HEK293T (cell line): ENCODE data around the gene CHRNA10.
"Not testable (repeated sequence)": the region's sequence is repeated elsewhere in the genome, so short reads cannot be mapped to it uniquely, and the experiment has no call there.

ENCODE experiments used
- CTCF ChIA-PET: fragments of 350-600 bp; formaldehyde crosslinking; extraction: SDS; loops from one replicate; lab custom pipeline; 2021; ENCODE audit warnings: antibody characterized with exemption, inconsistent platforms; lab: Yijun Ruan, JAX
- POLR2A ChIA-PET: fragments of 350-600 bp; formaldehyde crosslinking; extraction: SDS; loops from one replicate; lab custom pipeline; 2020; ENCODE audit warnings: antibody characterized with exemption, inconsistent platforms; lab: Yijun Ruan, JAX
- DNase-seq: peaks from one replicate; pipeline ENCODE4 v3.0.0; 2012; ENCODE audit warnings: mixed read lengths; ENCODE audit errors: extremely low spot score
- ARNT ChIP-seq: fragments of 450-650 bp; IDR thresholded peaks from 2 replicates; pipeline ENCODE4 v1.6.1; 2017; ENCODE audit warnings: mild to moderate bottlenecking
- BHLHE40 ChIP-seq: fragments of 450-650 bp; IDR thresholded peaks from 2 replicates; pipeline ENCODE4 v1.6.1; 2016; ENCODE audit warnings: mild to moderate bottlenecking, moderate library complexity, borderline replicate concordance
- CTBP1 ChIP-seq: fragments of 450-650 bp; IDR thresholded peaks from 2 replicates; pipeline ENCODE4 v1.6.1; 2016; ENCODE audit warnings: borderline replicate concordance
- ELF4 ChIP-seq: fragments of 450-650 bp; IDR thresholded peaks from 2 replicates; pipeline ENCODE4 v1.6.1; 2017; ENCODE audit warnings: antibody characterized with exemption
- FOXA1 ChIP-seq: fragments of 450-650 bp; IDR thresholded peaks from 2 replicates; pipeline ENCODE4 v1.6.1; 2016; ENCODE audit warnings: mild to moderate bottlenecking
- FOXK2 ChIP-seq: fragments of 450-650 bp; IDR thresholded peaks from 2 replicates; pipeline ENCODE4 v1.6.1; 2016; ENCODE audit warnings: mild to moderate bottlenecking
- FOXM1 ChIP-seq: fragments of 450-650 bp; IDR thresholded peaks from 2 replicates; pipeline ENCODE4 v1.6.1; 2017; ENCODE audit warnings: mild to moderate bottlenecking, borderline replicate concordance
- HDGF ChIP-seq: fragments of 450-650 bp; IDR thresholded peaks from 2 replicates; pipeline ENCODE4 v1.6.1; 2017; ENCODE audit warnings: antibody characterized with exemption, borderline replicate concordance
- L3MBTL2 ChIP-seq: fragments of 450-650 bp; conservative IDR thresholded peaks from 2 replicates; pipeline ENCODE4 v1.6.1; 2016; ENCODE audit warnings: mild to moderate bottlenecking
- LEF1 ChIP-seq: fragments of 450-650 bp; IDR thresholded peaks from 2 replicates; pipeline ENCODE4 v1.6.1; 2017; ENCODE audit warnings: mild to moderate bottlenecking, borderline replicate concordance
- NFRKB ChIP-seq: fragments of 450-650 bp; IDR thresholded peaks from 2 replicates; pipeline ENCODE4 v1.6.1; 2016; ENCODE audit warnings: mild to moderate bottlenecking, moderate library complexity
- PKNOX1 ChIP-seq: fragments of 450-650 bp; IDR thresholded peaks from 2 replicates; pipeline ENCODE4 v1.6.1; 2016
- SP1 ChIP-seq: fragments of 450-650 bp; IDR thresholded peaks from 2 replicates; pipeline ENCODE4 v1.6.1; 2017
- SUZ12 ChIP-seq: fragments of 450-650 bp; IDR thresholded peaks from 2 replicates; pipeline ENCODE4 v1.6.1; 2016; ENCODE audit warnings: mild to moderate bottlenecking
- TARDBP ChIP-seq: fragments of 450-650 bp; IDR thresholded peaks from 2 replicates; pipeline ENCODE4 v1.6.1; 2016
- ZNF384 ChIP-seq: fragments of 450-650 bp; IDR thresholded peaks from 2 replicates; pipeline ENCODE4 v1.6.1; 2016

Gene CHRNA10

GRCh38 chr11:3644817-3645235, 26.4 kb downstream of the CHRNA10 start, which contains the start of gene ART1:
TSS of gene ART1 (plus strand) at chr11:3645128. CDS start at chr11:3659214, 14,086 bp downstream.
- peak; percentile 40 for DNase-seq
- POLR2A ChIA-PET, result no interaction called here
- CTCF ChIA-PET, result no interaction called here
- no peak for TF ChIP-seq FOXM1
- no peak for TF ChIP-seq HDGF
- no peak for TF ChIP-seq TARDBP
- no peak for TF ChIP-seq FOXA1

- ChIA-PET CTCF (interaction anchor here (1.3 kb wide), 1 partner anchor 33 kb away, joined by 4 read pairs; no protein-coding TSS in a partner anchor), POLR2A (interaction anchor here (0.9 to 1.0 kb wide), 2 partner anchors 12 to 13 kb away, joined by 4 read pairs; no protein-coding TSS in a partner anchor)
- DNase-seq, result not testable (repeated sequence)
Observed at GRCh38 chr11:3643102-3643546, 28.1 kb downstream of the CHRNA10 start.

- POLR2A ChIA-PET, result interaction anchor here (0.9 to 1.0 kb wide), 2 partner anchors 12 to 14 kb away, joined by 4 read pairs; no protein-coding TSS in a partner anchor
- TF ChIP-seq HDGF (no peak), L3MBTL2 (peak; percentile 78)
- CTCF ChIA-PET, result interaction anchor here (1.3 kb wide), 1 partner anchor 32 kb away, joined by 4 read pairs; no protein-coding TSS in a partner anchor
- peak; percentile 93 for DNase-seq
Observed at GRCh38 chr11:3642071-3642951, 28.9 kb downstream of the CHRNA10 start.

GRCh38 chr11:3641701-3642070, 29.5 kb downstream of the CHRNA10 start, which contains the start of gene ART5:
TSS of gene ART5 (minus strand) at chr11:3641992. CDS start at chr11:3641862, 130 bp downstream.
- no peak for DNase-seq
- ChIA-PET CTCF (no interaction called here), POLR2A (no interaction called here)
- TF ChIP-seq ELF4 (no peak), SP1 (no peak), NFRKB (no peak), FOXM1 (no peak), LEF1 (no peak), CTBP1 (no peak), ZNF384 (no peak)

- ChIA-PET CTCF (no interaction called here), POLR2A (no interaction called here)
- no peak for TF ChIP-seq FOXA1
- TF ChIP-seq LEF1, result no peak
- TF ChIP-seq SP1, result no peak
- TF ChIP-seq SUZ12, result no peak
- no peak for TF ChIP-seq TARDBP
- TF ChIP-seq NFRKB, result no peak
- no peak for DNase-seq
Observed at GRCh38 chr11:3641191-3641590, 30.0 kb downstream of the CHRNA10 start.

- no peak for DNase-seq
- no peak for TF ChIP-seq SP1
- no peak for TF ChIP-seq HDGF
- TF ChIP-seq TARDBP, result no peak
- TF ChIP-seq LEF1, result no peak
- no peak for TF ChIP-seq PKNOX1
- TF ChIP-seq NFRKB, result no peak
- TF ChIP-seq SUZ12, result no peak
- no peak for TF ChIP-seq ARNT
- TF ChIP-seq L3MBTL2, result no peak
- TF ChIP-seq BHLHE40, result no peak
- TF ChIP-seq FOXK2, result no peak
- TF ChIP-seq ELF4, result no peak
- TF ChIP-seq CTBP1, result no peak
- TF ChIP-seq FOXA1, result no peak
- no peak for TF ChIP-seq ZNF384
- TF ChIP-seq FOXM1, result no peak
- ChIA-PET CTCF (no interaction called here), POLR2A (no interaction called here)
Observed at GRCh38 chr11:3639841-3640240, 31.3 kb downstream of the CHRNA10 start.

GRCh38 chr11:3638513-3638912, 32.7 kb downstream of the CHRNA10 start:
- POLR2A ChIA-PET, result no interaction called here
- CTCF ChIA-PET, result no interaction called here
- TF ChIP-seq ELF4 (no peak), FOXM1 (no peak), CTBP1 (no peak), ZNF384 (no peak), L3MBTL2 (no peak), PKNOX1 (no peak), HDGF (no peak), NFRKB (no peak), SP1 (no peak), ARNT (no peak), SUZ12 (no peak), FOXK2 (no peak), TARDBP (no peak)

More at GRCh38 chr11:3638513-3638912, 32.7 kb downstream of the CHRNA10 start:
- no peak for DNase-seq
